IPS-20b (cell line): ENCODE data around the gene APOBEC3G.

Experiments used
- H3K27ac ChIP-seq: one replicate; pipeline ENCODE4 v1.5.1; 2013; ENCODE audit warnings: low read length
- H3K27me3 ChIP-seq: 2 replicates; pipeline ENCODE4 v1.6.1; 2013; ENCODE audit warnings: mild to moderate bottlenecking, low read length, inconsistent platforms; ENCODE audit not compliant: insufficient read depth
- H3K36me3 ChIP-seq: 2 replicates; pipeline ENCODE4 v1.6.1; 2013; ENCODE audit warnings: low read depth, mild to moderate bottlenecking, inconsistent platforms, low read length, moderate library complexity; ENCODE audit not compliant: insufficient read depth
- H3K4me1 ChIP-seq: 2 replicates; pipeline ENCODE4 v1.6.1; 2013; ENCODE audit warnings: mild to moderate bottlenecking, control low read depth, inconsistent platforms, low read length, moderate library complexity; ENCODE audit not compliant: insufficient read depth
- H3K4me3 ChIP-seq: 2 replicates; pipeline ENCODE4 v1.5.1; 2013; ENCODE audit warnings: mild to moderate bottlenecking, low read length, inconsistent platforms
- H3K9ac ChIP-seq: 2 replicates; pipeline ENCODE4 v1.6.1; 2013; ENCODE audit warnings: low read depth, mild to moderate bottlenecking, inconsistent platforms, low read length, moderate library complexity
- H3K9me3 ChIP-seq: 2 replicates; pipeline ENCODE4 v1.6.1; 2013; ENCODE audit warnings: mild to moderate bottlenecking, low read depth, low read length, inconsistent platforms; ENCODE audit not compliant: insufficient read depth

APOBEC3G gene

DNA sequence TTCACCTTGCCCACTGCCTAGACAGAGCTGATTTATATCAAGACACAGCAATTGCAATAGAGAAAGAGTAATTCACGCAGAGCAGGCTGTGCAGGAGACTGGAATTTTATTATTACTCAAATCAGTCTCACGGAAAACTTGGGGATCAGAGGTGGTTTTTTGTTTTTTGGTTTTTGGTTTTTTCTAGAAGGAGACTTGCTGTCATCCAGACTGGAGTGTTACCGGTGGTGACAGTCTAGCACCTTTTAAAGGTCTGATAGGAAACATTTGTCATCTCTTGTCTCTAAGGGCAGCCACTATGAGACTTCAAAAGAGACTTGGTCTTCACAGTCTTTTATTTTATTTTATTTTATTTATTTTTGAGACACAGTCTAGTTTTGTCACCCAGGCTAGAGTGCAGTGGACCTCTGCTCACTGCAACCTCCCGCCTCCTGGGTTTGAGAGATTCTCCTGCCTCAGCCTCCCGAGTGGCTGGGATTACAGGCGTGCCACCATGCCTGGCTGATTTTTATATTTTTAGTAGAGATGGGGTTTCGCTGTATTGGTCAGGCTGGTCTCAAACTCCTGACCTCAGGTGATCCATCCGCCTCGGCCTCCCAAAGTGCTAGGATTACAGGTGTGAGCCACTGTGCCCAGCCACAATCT, 39.0 kb downstream of the APOBEC3G start:
- no peaks in the 10 kb centered on the region for H3K36me3 ChIP-seq
- H3K4me3 ChIP-seq = no peak overlapping the region
- H3K27me3 ChIP-seq = peaks cover 22% of the 10 kb centered on the region; the same call in 1 of the 2 replicates
- no peak overlapping the region for H3K9ac ChIP-seq
- no peaks in the 10 kb centered on the region for H3K9me3 ChIP-seq
- H3K27ac ChIP-seq = no peak overlapping the region
- peaks cover 19% of the 10 kb centered on the region; the same call in 1 of the 2 replicates for H3K4me1 ChIP-seq

DNA sequence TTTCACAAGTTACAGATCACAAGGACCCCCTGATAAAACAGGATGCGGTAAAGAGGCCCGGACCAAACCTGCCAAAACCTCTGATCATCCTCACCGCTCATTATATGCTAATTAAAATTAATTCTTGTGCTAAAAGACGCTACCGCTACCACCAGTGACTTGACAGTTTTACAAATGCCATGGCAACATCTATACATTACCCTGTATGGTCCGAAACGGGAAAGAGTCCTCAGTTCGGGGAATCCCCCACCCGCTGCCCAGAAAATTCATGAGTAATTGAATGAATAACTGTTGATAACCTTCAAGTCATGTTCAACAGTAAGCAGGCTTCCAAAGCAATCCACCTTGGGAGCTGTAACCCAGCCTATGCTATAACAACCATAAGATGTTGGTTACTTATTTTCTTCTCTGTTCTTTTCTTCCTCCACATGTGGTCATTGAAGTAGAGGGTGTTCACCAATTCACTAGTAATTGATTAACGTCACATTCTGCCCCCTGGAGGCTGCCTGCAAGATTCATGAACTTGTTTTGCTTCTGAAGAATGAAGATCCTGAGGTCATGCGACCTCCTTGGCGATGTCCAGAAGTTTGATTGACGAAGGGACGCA, 40.6 kb downstream of the APOBEC3G start:
- Histone ChIP-seq H3K27ac (no peak overlapping the region), H3K36me3 (no peaks in the 10 kb centered on the region), H3K27me3 (peaks cover 22% of the 10 kb centered on the region; the same call in 1 of the 2 replicates), H3K9me3 (no peaks in the 10 kb centered on the region), H3K4me3 (no peak overlapping the region), H3K9ac (no peak overlapping the region), H3K4me1 (peaks cover 19% of the 10 kb centered on the region; the same call in 1 of the 2 replicates)

DNA sequence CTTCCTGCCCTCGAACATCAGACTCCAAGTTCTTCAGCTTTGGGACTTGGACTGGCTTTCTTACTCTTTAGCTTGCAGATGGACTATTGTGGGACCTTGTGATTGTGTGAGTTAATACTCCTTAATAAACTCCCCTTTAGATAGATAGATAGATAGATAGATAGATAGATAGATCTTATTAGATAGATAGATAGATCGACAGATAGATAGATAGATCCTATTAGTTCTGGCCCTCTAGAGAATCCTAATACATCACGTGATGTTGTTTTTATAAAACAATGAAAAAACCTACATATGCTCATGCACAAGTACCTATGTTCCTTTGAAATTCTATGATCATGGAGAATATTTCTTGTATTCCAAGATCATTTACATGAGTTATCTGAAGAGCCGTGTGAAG, 43.9 kb downstream of the APOBEC3G start:
- Histone ChIP-seq H3K9me3 (no peaks in the 10 kb centered on the region), H3K4me1 (peaks cover 4% of the 10 kb centered on the region; the same call in 1 of the 2 replicates), H3K9ac (no peak overlapping the region), H3K27me3 (peaks cover 11% of the 10 kb centered on the region; the same call in 1 of the 2 replicates), H3K27ac (no peak overlapping the region), H3K36me3 (no peaks in the 10 kb centered on the region), H3K4me3 (no peak overlapping the region)

DNA sequence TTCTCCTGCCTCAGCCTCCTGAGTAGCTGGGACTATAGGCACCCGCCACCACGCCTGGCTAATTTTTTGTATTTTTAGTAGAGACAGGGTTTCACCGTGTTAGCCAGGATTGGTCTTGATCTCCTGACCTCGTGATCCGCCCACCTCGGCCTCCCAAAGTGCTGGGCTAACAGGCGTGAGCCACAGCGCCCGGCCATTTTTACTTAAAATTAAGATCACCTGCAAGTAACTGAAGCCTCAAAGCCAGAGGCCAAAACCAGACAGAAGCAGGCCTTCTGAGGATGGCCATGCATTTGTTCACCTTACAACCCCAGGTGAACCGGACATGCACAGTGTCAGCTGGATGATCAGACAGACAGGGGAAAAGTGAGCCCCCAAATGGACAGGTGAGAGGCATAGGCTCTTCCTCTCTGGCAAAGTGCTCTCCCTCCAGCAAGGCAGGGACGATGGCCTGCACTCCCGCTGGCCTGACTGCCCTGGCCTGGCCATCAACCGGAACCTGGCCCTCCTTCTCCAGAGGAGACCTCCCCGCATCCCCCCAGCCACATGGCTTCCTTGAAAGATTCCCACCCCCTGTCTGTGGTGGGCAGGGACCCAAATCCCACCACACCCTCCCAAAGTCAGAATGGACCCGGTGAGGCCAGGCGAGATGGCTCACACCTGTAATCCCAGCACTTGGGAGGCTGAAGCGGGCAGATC, 45.8 kb downstream of the APOBEC3G start:
- no peak overlapping the region for H3K27ac ChIP-seq
- 0 out of 2 replicates have a peak, but pooled peaks cover 4% of the 10 kb centered on the region for H3K27me3 ChIP-seq
- H3K9ac ChIP-seq = no peak overlapping the region
- H3K4me1 ChIP-seq = no peaks in the 10 kb centered on the region
- H3K36me3 ChIP-seq = no peaks in the 10 kb centered on the region
- no peak overlapping the region for H3K4me3 ChIP-seq
- H3K9me3 ChIP-seq = no peaks in the 10 kb centered on the region

DNA sequence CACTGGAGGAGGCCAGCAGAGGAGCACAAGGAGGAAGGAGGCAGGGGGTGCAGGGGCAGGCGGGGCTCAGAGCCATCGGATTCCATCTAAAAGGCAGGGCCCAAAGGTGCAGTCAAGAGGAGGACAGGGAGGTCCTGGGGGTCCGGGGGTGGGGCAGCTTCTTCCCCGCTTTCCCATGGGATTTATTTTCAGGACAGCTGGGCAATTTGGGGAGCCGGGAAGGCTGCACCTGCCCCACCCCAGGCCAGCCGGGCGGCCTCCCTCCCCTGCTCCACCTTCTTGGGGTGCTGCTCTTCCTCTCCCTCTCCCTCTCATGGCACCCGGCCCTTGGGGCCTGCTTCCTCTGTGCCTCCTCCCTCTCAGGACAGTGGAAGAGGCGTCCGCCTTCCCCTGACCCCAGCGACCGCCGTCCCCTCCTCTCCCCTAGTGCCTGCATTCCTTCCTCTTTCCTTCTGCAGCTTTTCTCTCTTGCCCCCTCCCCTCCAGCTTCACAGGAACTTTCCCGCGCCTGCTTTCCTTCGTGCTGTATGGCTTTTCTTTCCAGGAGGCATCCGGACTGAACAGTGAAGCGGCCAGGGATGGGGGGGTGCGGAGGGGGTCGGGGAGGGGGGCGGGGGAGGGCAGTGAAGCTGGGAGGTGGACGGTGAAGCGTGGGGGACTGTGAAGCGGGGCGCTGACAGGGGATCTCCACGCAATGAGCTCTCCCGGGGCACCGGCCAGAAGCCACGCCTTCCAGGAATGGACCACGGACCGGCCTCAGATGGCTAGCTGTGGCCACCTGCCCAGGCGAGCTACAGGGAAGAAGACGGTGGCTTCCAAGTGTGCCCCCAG, 46.9 kb downstream of the APOBEC3G start:
- Histone ChIP-seq H3K36me3 (no peaks in the 10 kb centered on the region), H3K9ac (no peak overlapping the region; the same call in 1 of the 2 replicates), H3K4me3 (peak overlapping the region; percentile 26; the same call in 1 of the 2 replicates), H3K4me1 (no peaks in the 10 kb centered on the region), H3K27ac (no peak overlapping the region), H3K9me3 (no peaks in the 10 kb centered on the region), H3K27me3 (0 out of 2 replicates have a peak, but pooled peaks cover 4% of the 10 kb centered on the region)

DNA sequence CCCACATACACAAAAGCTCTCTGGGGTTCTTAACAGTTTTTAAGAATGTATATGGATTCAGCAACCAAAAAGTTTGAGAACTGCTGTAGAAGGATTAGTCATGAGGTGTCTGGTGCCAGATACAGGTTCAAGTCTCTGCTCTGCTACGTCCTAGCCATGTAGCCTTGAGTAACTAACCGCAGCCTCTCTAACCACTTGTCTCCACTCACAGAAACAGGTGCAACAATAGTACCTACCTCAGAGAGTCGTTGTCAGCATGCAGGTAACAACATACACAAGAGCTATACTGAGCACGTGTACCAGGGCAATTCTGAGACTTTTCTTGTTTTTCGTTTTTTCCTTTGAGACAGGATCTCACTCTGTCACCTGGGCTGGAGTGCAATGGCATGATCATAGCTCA, 48.5 kb downstream of the APOBEC3G start:
- no peak overlapping the region for H3K9ac ChIP-seq
- no peaks in the 10 kb centered on the region for H3K36me3 ChIP-seq
- H3K27ac ChIP-seq = no peak overlapping the region
- 0 out of 2 replicates have a peak, but pooled peaks cover 4% of the 10 kb centered on the region for H3K27me3 ChIP-seq
- H3K9me3 ChIP-seq = no peaks in the 10 kb centered on the region
- no peak overlapping the region for H3K4me3 ChIP-seq
- H3K4me1 ChIP-seq = peaks cover 4% of the 10 kb centered on the region; the same call in 1 of the 2 replicates

DNA sequence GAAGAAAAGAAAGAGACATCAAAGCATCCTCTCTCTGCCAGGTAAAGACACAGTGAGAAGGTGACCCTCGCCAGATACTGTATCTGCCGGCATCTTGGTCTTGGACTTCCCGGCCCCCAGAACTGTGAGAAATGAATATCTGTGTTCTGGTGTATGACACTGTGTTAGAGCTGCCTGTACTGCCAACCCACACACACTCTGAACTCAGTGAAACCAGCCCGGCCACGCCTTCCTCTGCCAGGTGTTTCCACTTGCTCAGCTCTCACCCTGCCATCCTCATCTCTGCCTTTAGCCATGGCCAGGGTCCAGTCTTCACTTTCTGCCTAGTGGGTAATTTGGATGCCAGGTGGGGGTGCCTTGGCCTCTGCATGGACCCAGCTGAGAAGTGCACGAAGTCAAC, 51.4 kb downstream of the APOBEC3G start:
- H3K9me3 ChIP-seq = no peaks in the 10 kb centered on the region
- H3K4me1 ChIP-seq = peaks cover 12% of the 10 kb centered on the region; the same call in 1 of the 2 replicates
- no peaks in the 10 kb centered on the region for H3K36me3 ChIP-seq
- no peak overlapping the region for H3K9ac ChIP-seq
- H3K27me3 ChIP-seq = 0 out of 2 replicates have a peak, but pooled peaks cover 4% of the 10 kb centered on the region
- H3K27ac ChIP-seq = no peak overlapping the region
- H3K4me3 ChIP-seq = no peak overlapping the region

DNA sequence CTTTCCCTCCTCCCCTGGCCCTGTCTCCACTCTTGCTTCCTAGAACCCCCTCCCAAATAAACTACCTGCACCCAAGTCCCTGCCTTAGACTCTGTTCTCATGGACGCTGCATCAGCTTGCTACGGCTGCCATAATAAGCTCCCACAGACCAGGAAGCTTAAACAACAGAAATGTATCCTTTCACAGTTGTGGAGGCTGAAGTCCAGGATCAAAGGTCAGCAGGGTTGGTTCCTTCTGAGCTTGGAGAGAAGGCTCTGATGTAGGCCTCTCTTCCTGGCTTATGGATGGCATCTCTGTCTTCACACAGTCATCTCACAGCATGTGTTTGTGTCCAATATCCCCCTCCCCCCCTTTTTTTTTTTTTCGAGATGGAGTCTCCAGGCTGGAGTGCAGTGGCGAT, 52.0 kb downstream of the APOBEC3G start:
- Histone ChIP-seq H3K9me3 (no peaks in the 10 kb centered on the region), H3K36me3 (no peaks in the 10 kb centered on the region), H3K4me1 (peaks cover 12% of the 10 kb centered on the region; the same call in 1 of the 2 replicates), H3K27me3 (0 out of 2 replicates have a peak, but pooled peaks cover 4% of the 10 kb centered on the region), H3K9ac (no peak overlapping the region), H3K27ac (no peak overlapping the region), H3K4me3 (no peak overlapping the region)

DNA sequence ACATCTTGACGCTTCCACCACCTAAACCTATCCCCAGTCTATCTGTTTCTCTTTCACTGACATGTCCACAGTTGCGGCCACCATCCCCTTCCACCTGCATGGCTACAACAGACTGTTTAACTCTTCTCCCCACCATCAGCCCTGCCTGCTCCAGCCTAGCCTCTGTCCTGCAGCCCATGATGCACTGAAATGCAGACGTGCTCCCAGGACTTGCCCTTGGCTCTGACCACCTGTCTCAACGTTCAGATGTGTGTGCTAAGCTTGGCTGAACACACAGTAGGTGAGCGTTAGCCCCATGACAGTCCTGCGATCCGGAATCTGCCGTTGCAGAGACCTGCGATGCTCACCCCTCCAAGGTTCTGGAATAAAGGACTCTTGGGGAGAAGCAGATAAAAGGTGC, 52.7 kb downstream of the APOBEC3G start:
- H3K27me3 ChIP-seq = no peaks in the 10 kb centered on the region
- H3K4me3 ChIP-seq = no peak overlapping the region
- no peaks in the 10 kb centered on the region for H3K9me3 ChIP-seq
- H3K4me1 ChIP-seq = peaks cover 12% of the 10 kb centered on the region; the same call in 1 of the 2 replicates
- no peaks in the 10 kb centered on the region for H3K36me3 ChIP-seq
- no peak overlapping the region for H3K9ac ChIP-seq
- H3K27ac ChIP-seq = no peak overlapping the region

DNA sequence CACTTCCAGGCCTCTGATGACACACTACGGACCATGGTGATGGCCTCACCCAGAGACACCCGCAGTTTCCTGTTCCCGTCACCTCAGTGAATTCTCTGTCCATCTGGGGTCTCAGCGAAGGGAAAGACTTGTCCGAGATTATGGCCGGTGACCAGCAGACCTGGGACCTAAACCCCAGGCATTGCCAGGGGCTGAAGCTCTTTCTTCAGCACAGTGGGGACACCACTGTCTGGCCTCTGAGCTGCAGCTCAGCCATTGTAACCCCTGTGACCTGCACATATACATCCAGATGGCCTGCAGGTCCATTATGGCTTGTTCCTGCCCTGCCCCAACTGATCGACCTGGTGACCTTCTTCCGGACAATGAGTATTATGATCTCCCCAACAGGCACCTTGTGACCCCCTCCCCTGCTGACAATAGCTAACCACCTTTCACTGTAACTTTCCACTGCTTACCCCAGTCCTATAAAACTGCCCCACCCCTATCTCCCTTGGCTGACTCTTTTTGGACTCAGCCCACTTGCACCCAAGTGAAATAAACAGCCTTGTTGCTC, 53.2 kb downstream of the APOBEC3G start:
- peaks cover 12% of the 10 kb centered on the region; the same call in 1 of the 2 replicates for H3K4me1 ChIP-seq
- H3K9ac ChIP-seq = no peak overlapping the region
- no peaks in the 10 kb centered on the region for H3K27me3 ChIP-seq
- H3K36me3 ChIP-seq = no peaks in the 10 kb centered on the region
- no peak overlapping the region for H3K27ac ChIP-seq
- H3K4me3 ChIP-seq = no peak overlapping the region
- no peaks in the 10 kb centered on the region for H3K9me3 ChIP-seq
